ENCODE data around the gene GMDS.

The GMDS gene

DNA sequence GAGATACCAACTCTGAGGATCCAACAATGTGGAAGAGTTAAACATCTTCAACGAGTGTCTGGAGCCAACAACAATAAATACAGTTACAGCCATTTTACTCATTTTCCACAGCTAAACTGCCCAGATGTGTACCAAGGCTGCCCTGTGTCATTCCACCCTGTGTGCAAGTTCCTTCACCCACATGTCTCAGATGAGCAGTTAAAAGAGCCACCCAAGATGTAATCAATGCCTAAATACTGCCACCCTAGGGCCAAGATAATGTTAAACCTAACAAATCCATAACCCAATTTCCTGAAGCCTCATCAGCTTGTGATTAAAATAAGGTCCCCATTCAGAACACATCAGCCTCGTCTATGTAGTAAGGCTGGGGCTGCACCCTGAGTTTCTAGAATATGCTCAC lies 59.9 kb downstream of the GMDS start:
- DNase-seq (ENCODE audit: low read depth, low spot score): no peak
- no peak overlapping the region for H3K4me3 ChIP-seq (ENCODE audit: low read length)

DNA sequence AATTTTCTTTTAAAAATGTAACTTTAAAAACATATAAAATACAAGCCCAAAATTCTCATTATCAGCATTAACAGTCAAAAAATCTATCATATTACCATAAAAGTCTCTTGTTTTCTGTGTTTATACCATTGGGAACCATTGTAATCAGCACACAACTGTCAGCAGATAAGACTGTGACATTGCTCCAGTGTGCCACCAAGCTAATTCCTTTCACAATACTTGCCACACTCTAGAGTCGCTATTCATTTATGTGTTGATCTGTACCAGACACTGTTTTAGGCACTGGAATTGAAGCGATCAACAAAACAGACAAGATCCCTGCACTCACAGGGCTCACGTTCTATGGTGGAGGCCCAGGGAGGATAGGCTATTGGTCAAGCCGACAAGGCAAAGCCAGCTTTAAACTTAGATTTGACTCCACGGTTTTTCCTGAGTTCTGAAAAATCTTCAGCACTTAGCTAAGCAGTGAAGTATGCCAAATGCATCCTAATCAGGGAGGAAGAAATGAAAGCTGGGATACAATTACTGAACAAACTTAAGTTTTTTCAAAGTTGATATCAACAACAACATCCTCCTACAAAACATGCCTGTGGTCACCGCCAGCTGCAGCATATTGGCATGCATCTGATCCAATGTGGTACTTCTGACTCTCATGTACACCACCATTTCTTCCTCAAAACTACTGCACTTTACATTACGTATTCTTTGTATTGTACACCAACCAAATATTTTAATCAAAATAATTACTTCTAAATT lies 60.5 kb downstream of the GMDS start:
- no peak for DNase-seq (ENCODE audit: low read depth, low spot score)
- no peak overlapping the region for H3K4me3 ChIP-seq (ENCODE audit: low read length)

DNA sequence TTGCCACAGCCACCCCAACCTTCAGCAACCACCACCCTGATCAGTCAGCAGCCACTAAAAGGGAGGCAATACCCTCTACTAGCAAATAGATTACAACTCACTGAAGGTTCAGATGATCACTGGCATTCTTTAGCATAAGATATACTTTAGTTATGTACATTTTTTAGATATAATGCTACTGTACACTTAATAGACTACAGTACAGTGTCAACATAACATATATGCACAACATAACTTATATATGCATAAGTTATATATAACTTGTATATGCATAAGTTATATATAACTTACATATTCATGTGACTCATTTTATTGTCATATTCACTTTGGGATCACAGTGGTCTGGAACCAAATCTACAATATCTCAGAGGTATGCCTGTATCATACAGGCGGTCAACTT lies 61.7 kb downstream of the GMDS start:
- no peak overlapping the region for H3K4me3 ChIP-seq (ENCODE audit: low read length)
- DNase-seq (ENCODE audit: low read depth, low spot score): no peak

DNA sequence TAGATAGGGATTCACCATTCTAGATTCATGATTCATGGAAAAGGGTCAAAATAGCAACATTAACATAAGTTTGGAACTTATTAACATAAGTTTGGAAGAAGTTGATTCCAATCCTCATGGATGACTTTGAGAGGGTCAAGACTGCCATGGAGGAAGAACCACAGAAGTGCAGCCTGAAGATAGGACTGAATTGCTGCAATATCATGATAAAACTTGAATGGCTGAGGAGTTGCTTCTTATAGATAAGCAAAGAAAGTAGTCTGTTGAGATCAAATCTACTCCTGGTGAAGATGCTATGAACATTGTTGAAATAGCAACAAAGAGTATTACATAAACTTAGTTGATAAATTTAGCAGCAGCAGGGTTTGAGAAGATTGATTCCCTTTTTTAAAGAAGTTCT lies 62.2 kb downstream of the GMDS start:
- no peak overlapping the region for H3K4me3 ChIP-seq (ENCODE audit: low read length)
- no peak for DNase-seq (ENCODE audit: low read depth, low spot score)

DNA sequence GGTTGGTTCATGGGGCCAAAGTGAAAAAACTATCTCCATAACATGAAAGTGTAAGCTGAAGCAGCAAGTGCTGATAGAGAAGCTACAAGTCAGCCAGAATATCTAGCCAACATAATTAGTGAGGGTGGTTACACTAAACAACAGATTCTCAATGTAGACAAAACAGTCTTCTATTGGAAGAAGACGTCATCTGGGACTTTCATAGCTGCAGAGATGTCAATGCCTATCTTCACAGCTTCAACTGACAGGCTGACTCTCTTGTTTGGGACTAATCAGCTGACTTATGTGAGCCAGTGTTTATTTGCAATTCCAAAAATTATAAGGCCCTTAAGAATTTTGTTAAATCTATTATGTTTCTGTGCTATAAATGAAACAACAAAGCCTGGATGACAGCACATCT lies 63.2 kb downstream of the GMDS start:
- no peak for DNase-seq (ENCODE audit: low read depth, low spot score)
- H3K4me3 ChIP-seq (ENCODE audit: low read length): no peak overlapping the region

DNA sequence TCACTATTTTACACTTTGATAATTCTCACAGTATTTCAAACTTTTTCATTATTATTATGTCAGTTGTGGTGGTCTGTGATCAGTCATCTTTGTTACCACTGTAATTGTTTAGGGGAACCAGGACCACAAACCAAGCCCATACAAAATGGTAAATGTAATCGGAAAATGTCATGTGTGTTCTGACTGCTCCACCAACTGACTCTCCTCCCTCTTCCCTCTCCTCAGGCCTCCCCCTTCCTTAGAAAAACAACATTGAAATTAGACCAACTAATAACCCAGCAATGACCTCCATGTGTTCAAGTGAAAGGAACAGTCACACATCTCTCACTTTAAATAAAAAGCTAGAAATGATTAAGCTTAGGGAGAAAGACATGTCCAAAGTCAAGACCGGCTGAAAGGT lies 63.8 kb downstream of the GMDS start:
- no peak for DNase-seq (ENCODE audit: low read depth, low spot score)
- H3K4me3 ChIP-seq (ENCODE audit: low read length): no peak overlapping the region

DNA sequence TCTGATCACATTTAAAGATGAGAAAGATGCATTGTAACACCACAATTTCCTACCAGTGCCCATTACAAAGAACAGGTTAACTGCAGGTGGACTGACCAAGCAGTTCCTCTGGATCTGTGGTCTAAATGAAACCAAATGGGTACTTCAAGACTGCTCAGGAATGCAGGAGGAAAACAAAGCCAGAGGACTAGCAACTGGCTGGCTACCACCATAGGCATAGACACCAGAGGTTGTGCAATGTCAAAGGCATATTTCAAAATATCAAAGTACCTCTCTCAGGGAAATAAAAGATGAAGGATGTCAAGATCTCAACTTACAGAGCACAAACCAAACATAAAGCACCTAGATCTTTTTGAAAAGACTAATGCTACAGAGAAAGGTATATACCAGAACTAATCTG lies 65.5 kb downstream of the GMDS start:
- no peak overlapping the region for H3K4me3 ChIP-seq (ENCODE audit: low read length)
- DNase-seq (ENCODE audit: low read depth, low spot score): no peak

DNA sequence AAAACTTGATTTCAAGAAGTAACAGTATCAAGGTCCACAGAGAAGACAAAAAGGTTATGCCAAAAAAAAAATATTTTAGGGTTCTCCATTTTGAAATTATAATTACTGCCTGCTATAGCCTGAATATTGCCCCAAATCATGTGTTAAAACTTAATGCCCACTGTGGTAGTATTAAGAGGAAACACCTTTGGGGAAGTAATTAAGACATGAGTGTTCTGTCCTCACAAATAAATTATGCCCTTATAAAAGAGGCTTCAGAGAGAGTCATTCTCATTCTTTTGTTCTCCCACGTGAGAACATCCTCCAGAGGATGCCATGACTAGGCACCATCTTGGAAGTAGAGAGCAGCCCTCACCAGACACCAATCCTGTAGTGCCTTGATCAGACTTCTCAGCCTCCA lies 66.2 kb downstream of the GMDS start:
- no peak overlapping the region for H3K4me3 ChIP-seq (ENCODE audit: low read length)

DNA sequence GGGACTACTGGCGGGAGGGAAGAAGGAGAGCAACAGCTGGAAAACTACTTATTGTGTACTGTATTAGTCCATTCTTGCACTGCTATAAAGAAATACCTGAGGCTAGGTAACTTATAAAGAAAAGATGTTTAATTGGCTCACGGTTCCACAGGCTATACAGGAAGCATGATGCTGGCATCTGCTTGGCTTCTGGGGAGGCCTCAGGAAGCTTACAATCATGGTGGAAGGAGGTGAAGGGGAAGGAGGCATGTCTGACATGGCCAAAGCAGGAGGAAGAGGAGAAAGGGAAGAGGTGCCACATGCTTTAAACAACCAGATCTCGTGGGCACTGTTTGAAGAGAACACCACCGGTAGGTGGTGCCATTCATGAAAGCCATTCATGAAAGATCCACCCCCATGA lies 67.3 kb downstream of the GMDS start:
- no peak for DNase-seq (ENCODE audit: low read depth, low spot score)
- H3K4me3 ChIP-seq (ENCODE audit: low read length): no peak overlapping the region

More for the DNA sequence above, 66.2 kb downstream of the GMDS start:
- no peak for DNase-seq (ENCODE audit: low read depth, low spot score)

DNA sequence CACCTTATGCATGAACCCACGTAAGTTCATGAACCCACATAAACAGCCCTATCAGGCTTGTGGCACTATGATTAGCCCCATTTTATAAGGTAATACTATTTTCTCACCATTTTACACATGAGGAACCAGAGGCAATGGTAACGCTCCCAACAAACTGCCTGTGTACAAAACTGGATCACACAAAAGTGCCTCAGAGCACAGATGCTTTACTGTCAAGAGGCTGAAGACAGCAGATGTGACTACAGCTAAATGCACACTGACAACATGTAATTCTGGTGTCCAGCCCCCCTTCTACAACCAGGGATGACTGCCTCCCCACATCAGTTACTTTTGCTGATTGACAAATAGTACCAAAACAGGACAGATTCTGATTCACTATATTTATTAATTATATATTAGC lies 69.6 kb downstream of the GMDS start:
- DNase-seq (ENCODE audit: low read depth, low spot score): no peak
- no peak overlapping the region for H3K4me3 ChIP-seq (ENCODE audit: low read length)

DNA sequence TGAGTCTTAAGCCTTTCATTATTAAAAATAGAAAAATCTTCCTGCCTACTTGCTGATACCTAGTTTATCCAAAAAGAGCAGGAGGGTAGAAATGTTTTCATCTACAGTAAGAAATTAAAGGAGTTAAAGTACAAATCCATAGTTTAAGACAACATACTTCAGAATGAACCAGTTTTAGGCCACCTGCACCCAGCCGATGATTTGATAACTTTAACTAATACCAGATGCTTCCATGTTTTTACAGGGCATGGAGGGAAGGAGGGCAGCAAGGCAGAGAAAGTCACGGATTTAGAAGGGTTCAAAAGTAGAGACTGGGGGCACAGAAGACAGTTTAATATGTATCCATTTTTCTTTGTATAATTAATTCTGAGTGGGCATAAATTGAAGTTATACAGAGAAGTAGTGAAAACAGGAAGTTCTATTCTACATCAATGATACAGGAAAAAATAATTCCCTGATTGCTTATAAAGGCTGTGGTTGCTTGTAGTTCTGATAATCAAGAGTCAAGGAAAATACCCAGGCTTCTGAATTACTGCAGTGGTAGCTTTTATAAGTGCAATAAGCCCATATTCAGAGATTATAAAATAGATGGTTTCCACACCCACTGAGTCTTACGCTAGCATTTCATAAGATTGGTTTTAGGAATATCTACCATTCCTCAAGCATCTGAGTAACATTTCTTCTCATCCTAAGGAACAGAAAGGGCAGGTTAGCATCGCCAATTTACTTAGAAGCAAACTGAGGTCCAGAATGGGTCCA lies 72.0 kb downstream of the GMDS start:
- no peak for DNase-seq (ENCODE audit: low read depth, low spot score)
- no peak overlapping the region for H3K4me3 ChIP-seq (ENCODE audit: low read length)

DNA sequence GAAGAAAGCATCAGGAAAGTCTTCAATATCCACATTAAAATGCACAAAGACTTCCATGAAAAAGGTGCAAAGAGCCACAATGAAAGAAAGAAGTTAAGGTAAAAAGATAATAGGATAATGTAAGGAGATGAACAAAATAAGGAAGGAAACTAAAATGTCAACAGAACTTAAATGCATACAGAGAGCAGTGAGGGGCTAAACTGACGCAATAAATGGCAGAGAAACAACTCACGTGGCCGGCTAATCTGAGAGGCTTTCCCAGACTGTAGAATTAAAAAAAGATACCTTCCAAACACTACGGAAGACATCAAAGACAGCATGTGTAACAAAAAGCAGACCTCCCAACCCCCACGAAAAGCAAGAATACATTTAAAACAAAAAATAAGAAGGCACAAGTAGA lies 73.7 kb downstream of the GMDS start:
- DNase-seq (ENCODE audit: low read depth, low spot score): no peak
- no peak overlapping the region for H3K4me3 ChIP-seq (ENCODE audit: low read length)

DNA sequence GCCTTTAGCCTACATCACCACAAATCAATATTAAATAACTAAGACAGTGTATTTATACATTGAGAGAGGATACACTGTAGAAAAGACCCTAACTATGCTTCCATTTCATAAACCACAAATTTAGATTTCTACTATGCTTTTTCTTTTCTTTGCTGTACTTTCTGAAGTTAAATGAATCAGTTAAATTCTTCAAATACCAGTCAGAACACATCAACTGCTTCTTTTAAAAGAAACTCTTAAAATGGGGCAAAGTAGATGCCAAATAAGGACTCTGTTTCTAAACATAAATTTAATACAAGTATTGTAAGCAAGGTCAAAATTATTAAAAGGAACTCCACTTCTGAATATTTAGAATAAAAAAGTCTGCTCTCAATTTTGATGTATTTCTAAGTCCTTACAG lies 76.9 kb downstream of the GMDS start:
- no peak for DNase-seq (ENCODE audit: low read depth, low spot score)
- H3K4me3 ChIP-seq (ENCODE audit: low read length): no peak overlapping the region

DNA sequence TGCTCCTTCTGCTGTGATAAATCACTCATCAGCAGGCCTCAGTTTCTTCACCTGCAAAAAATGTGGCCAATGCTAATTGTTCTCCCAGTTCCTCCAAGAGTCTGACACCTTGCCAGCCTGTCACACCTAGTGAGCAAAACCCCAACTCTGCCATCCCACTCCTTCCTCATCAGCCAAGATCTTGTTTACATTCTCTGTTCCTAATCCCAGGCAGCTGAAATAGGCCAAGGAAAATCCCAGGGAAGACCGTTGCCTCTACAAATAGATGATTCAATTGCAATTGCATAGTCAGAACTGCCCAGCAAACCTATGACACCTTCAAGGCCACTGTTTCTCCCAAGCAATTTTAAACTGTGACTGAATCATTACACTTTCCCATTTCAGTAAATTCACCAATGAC lies 78.7 kb downstream of the GMDS start:
- no peak overlapping the region for H3K4me3 ChIP-seq (ENCODE audit: low read length)
- no peak for DNase-seq (ENCODE audit: low read depth, low spot score)

DNA sequence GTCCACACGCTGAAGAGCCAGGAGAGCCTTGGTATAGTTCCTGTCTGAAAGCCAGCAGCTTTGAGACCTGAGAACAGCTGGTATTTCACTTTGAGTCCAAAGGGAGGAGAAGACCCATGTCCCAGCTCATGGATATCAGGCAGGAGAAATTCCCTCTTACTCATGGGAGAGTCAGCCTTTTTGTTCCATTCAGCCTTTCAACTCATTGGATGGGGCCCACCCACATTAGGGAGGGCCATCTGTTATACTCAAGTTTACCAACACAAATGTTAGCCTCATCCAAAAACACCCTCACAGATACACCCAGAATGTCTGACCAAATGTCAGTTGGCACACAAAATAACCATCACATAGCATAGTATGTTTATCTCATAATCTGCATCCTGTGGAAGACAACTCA lies 80.1 kb downstream of the GMDS start:
- no peak for DNase-seq (ENCODE audit: low read depth, low spot score)
- no peak overlapping the region for H3K4me3 ChIP-seq (ENCODE audit: low read length)

DNA sequence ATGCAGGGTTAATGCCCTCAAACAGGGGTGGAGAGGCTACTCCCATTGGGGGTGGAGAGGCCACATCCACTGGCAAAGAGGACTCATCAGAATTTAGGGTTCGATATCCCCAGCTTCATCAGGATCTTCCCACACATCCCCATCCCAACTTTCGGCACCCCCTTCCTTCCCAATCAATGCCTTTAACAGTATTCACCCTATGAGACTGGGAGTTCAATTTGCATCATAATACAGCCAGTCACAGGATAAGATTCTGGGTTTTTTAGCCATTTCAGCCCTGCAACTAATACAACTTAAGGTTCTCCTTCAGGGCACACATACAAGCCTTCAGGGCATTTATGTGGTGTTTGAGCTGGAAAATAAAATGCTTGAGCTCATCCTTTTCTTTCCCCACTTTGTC lies 80.9 kb downstream of the GMDS start:
- no peak overlapping the region for H3K4me3 ChIP-seq (ENCODE audit: low read length)
- DNase-seq (ENCODE audit: low read depth, low spot score): no peak

DNA sequence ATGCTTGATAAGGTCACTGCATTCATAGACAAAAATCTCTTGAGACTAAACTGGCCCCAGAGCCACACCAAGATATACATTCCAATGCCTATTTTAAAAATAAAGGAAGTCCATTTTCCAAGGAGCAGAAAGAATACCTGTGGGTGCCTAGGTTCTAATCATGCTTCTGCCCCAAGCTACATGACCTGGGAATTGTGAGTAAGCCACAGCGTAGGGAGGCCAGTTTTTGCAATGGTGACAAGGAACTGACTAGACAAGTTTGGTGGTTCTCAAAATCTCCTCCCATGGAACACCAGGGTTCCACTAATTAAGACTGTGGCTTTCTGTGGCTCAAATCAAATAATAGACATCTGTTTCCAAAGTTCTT lies 83.3 kb downstream of the GMDS start:
- DNase-seq (ENCODE audit: low read depth, low spot score): no peak
- no peak overlapping the region for H3K4me3 ChIP-seq (ENCODE audit: low read length)

DNA sequence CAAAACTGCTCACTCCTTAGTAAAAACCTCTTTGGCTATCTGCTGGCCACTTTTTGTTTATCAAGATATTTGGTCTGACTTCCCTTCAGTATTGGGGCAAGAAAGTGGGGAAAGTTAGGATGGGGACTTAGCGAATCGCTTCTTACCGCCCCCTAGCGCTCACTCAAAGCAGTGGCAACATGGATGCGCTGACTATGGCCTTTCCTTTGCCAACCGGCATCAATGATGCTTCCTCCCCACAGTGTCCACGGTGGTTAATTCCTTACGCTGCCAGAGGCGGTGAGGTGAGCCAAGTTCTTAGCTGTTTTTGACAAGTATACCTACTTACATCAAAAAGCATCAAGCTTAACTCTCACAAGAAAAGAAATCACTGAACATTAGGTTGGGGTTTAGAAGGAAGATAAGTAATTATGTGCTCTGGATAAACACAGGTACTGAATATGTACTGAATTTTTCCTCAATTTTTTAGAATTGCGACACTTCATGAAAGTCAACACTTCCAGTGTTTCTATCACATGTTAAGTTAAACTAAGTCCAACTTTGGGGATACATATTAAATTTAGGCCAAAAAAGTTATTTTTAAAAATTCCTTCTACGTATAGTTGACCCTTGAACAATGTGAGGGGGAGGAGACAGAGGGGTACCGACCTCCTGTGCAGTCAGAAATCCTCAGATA lies 86.7 kb downstream of the GMDS start:
- DNase-seq (ENCODE audit: low read depth, low spot score): peak; percentile 65

DNA sequence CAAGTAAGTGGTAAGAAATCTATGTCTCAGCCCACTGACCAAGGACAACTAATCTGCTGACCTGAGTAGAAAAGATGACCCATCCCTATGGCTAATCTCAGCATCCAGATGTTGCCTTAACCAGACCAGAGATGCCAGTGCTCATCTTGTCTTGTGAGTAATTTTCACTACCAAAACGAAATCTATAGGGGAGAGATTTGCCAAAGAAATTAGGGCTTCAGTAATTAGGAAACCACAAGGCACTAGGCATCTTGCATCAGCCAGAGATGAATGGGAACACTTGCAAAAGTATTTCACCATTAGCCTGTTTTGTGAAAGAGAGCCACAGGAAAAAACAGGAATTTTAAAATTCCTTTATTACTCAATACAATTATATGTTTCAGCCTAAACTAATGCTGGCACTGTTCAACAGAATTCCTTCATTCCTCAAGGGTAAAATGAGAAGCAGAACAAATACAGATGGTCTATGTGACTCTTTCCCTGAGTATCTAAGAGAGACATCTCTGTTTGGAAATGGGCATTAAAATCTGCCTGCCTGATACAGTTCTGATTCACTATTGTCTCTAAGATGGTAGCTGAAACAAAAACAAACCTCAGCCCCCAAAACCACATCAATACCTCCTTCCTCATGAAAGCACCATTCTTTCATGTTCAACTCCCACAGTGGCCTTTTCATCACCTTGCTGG lies 87.8 kb downstream of the GMDS start:
- peak; percentile 81 for DNase-seq (ENCODE audit: low read depth, low spot score)
- H3K4me3 ChIP-seq (ENCODE audit: low read length): no peak overlapping the region

More for the DNA sequence above, 86.7 kb downstream of the GMDS start:
- no peak overlapping the region for H3K4me3 ChIP-seq (ENCODE audit: low read length)

DNA sequence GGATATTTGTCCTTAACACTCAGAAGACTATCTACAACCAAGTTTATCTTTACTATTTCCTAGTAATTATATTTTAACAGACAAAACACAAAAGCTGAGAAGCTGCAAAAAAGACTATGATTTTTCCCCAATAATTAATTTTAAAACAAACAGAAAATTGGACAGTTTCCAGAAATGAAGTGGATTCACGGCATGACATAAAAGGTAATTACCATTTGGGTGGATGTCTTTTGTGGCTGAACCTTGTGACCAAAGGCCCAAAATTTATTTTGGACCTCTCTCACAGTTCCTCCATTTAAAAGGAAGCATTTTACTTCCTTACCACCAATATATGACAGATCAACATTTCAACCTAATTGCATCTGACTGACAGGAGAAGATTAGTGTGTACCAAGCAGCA lies 90.2 kb downstream of the GMDS start:
- no peak for DNase-seq (ENCODE audit: low read depth, low spot score)
- H3K4me3 ChIP-seq (ENCODE audit: low read length): no peak overlapping the region
